GM23338 (cell line): ENCODE results near the gene LSP1. TPM values are rescaled to one million over a fixed set of nuclear protein-coding genes. Genes with fewer than 3 reads are reported as not detected.

Experiments
- ATAC-seq: fragments of 200-7000 bp; cut with Tn5 transposase; 3 replicates; pipeline ENCODE4 v1.9.1; 2020
- DNase-seq: peaks from one replicate; pipeline ENCODE4 v3.0.0-alpha.2; 2015; ENCODE audit warnings: low spot score
- H2AFZ ChIP-seq: fragments of 200-600 bp; sonication (generic); 2 replicates; pipeline ENCODE4 v1.8.0; 2016; ENCODE audit warnings: antibody characterized with exemption, mild to moderate bottlenecking, moderate library complexity
- H3F3A ChIP-seq: fragments of 200-600 bp; sonication (generic); replicated peaks from 2 replicates; pipeline ENCODE4 v1.8.0; 2017; ENCODE audit warnings: antibody characterized with exemption, mixed run types, low read depth
- H3K27ac ChIP-seq: fragments of 200-600 bp; sonication (generic); 2 replicates; pipeline ENCODE4 v1.6.1; 2016; ENCODE audit warnings: low read depth
- H3K27me3 ChIP-seq: fragments of 200-600 bp; sonication (generic); 2 replicates; pipeline ENCODE4 v1.8.0; 2016; ENCODE audit warnings: mild to moderate bottlenecking, mixed run types, moderate library complexity; ENCODE audit not compliant: insufficient read depth
- H3K36me3 ChIP-seq: fragments of 200-600 bp; sonication (generic); 2 replicates; pipeline ENCODE4 v1.8.0; 2016; ENCODE audit warnings: mild to moderate bottlenecking; ENCODE audit not compliant: insufficient read depth
- H3K4me1 ChIP-seq: fragments of 200-600 bp; sonication (generic); 2 replicates; pipeline ENCODE4 v1.8.0; 2016; ENCODE audit warnings: mild to moderate bottlenecking, moderate library complexity; ENCODE audit not compliant: insufficient read depth
- H3K4me2 ChIP-seq: fragments of 200-600 bp; sonication (generic); 2 replicates; pipeline ENCODE4 v1.7.1; 2017; ENCODE audit warnings: mixed run types
- H3K4me3 ChIP-seq: fragments of 200-600 bp; sonication (generic); 2 replicates; pipeline ENCODE4 v1.6.1; 2016; ENCODE audit warnings: mixed run types
- H3K79me2 ChIP-seq: fragments of 200-600 bp; sonication (generic); replicated peaks from 2 replicates; pipeline ENCODE4 v1.8.0; 2017; ENCODE audit warnings: mild to moderate bottlenecking; ENCODE audit not compliant: insufficient read depth
- H3K9me2 ChIP-seq: fragments of 200-600 bp; sonication (generic); 2 replicates; pipeline ENCODE4 v1.8.0; 2017; ENCODE audit not compliant: insufficient read depth
- H4K20me1 ChIP-seq: fragments of 200-600 bp; sonication (generic); replicated peaks from 2 replicates; pipeline ENCODE4 v1.8.0; 2017; ENCODE audit warnings: mild to moderate bottlenecking; ENCODE audit not compliant: insufficient read depth
- H3K27ac Mint-ChIP-seq: 2 replicates; pipeline ENCODE4 v1.8.0; 2020; ENCODE audit warnings: inconsistent platforms, mild to moderate bottlenecking, moderate library complexity, mixed read lengths
- H3K27me3 Mint-ChIP-seq: 3 replicates; pipeline ENCODE4 v1.8.0; 2022; ENCODE audit warnings: low read depth, mild to moderate bottlenecking, moderate library complexity, mixed read lengths, inconsistent platforms; ENCODE audit not compliant: insufficient read depth, poor library complexity
- H3K36me3 Mint-ChIP-seq: 3 replicates; pipeline ENCODE4 v1.8.0; 2021; ENCODE audit warnings: low read depth, mild to moderate bottlenecking, inconsistent platforms, moderate library complexity, mixed read lengths
- H3K4me1 Mint-ChIP-seq: 3 replicates; pipeline ENCODE4 v1.8.0; 2020; ENCODE audit warnings: mild to moderate bottlenecking, inconsistent platforms, mixed read lengths
- H3K4me3 Mint-ChIP-seq: 3 replicates; pipeline ENCODE4 v1.8.0; 2021; ENCODE audit warnings: moderate library complexity, mild to moderate bottlenecking, inconsistent platforms, mixed read lengths
- H3K9me3 Mint-ChIP-seq: 3 replicates; pipeline ENCODE4 v1.8.0; 2020; ENCODE audit warnings: moderate library complexity, mild to moderate bottlenecking, inconsistent platforms, mixed read lengths
- CREB1 ChIP-seq: fragments of 250-450 bp; sonication (Bioruptor Pico); IDR thresholded peaks from 2 replicates; pipeline ENCODE4 v1.5.0; 2020; ENCODE audit warnings: low read depth, mild to moderate bottlenecking, moderate library complexity
- EZH2 ChIP-seq: fragments of 200-600 bp; sonication (generic); IDR thresholded peaks from one replicate; pipeline ENCODE4 v1.8.0; 2017; ENCODE audit warnings: antibody characterized with exemption, mild to moderate bottlenecking, low read depth; ENCODE audit not compliant: unreplicated experiment
- EZH2phosphoT487 ChIP-seq: fragments of 200-600 bp; sonication (generic); IDR thresholded peaks from one replicate; pipeline ENCODE4 v1.8.1; 2018; ENCODE audit warnings: antibody characterized with exemption; ENCODE audit not compliant: unreplicated experiment
- NANOG ChIP-seq: IDR thresholded peaks from 2 replicates; pipeline ENCODE4 v1.6.1; 2016; ENCODE audit warnings: antibody characterized with exemption, borderline replicate concordance
- polyA plus RNA-seq: library from polyadenylated mRNA; unstranded; fragments of >200 nt; fragmentation: Nextera tagmentation; extraction: Ambion mirVana; gene quantifications from 2 replicates; pipeline ENCODE4 v1.2.1, GENCODE V29; 2016
- total RNA-seq: library from RNA; depleted of rRNA; stranded (reverse); fragments of >200 nt; shearing (Covaris generic); gene quantifications from 2 replicates; pipeline ENCODE4 v1.2.3, GENCODE V29; 2014
- TF ChIP-seq, protein P1 (sequence below): IDR thresholded peaks from one replicate; pipeline ENCODE4 v1.6.1; 2018; ENCODE audit warnings: antibody characterized with exemption; ENCODE audit not compliant: unreplicated experiment
- TF ChIP-seq, protein P2 (sequence below): fragments of 250-450 bp; sonication (Bioruptor Pico); IDR thresholded peaks from 2 replicates; pipeline ENCODE4 v1.5.0; 2020; ENCODE audit warnings: mild to moderate bottlenecking, moderate library complexity
- TF ChIP-seq, protein P3 (sequence below), 2 experiments: fragments of 200-600 bp in 1 of 2; sonication (generic) in 1 of 2; conservative IDR thresholded peaks; 2 replicates each; pipeline versions ENCODE4 v1.5.1 to v1.6.1; 2016 to 2017; ENCODE audit warnings: antibody characterized with exemption in 2 of 2, low read depth in 2 of 2, mild to moderate bottlenecking in 2 of 2, moderate library complexity in 1 of 2

The LSP1 gene
- total and polyA plus RNA-seq, 2 experiments from 2014 or later = 0.84 TPM; not detected in 1

DNA sequence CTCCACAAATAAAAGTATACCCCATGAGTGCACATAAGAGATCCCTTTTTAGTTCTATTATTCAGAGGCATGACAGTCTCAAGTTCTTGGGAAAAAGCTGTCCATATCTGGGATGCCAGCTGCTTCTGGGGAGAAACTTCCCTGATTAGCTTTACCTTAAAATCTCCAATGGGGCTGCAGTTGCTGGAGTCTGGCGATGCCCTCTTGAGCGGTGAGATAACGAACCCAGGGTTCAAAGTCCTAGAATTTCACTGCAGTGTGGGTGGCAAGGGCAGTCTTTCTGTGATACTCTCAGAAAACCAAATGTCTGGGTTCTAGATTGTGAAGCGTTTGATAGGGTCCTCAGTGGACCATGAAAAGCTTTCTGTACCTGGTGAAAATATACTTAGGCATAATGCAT is 46.2 kb downstream of the LSP1 start (continued):
- TF ChIP-seq, protein P1, sequence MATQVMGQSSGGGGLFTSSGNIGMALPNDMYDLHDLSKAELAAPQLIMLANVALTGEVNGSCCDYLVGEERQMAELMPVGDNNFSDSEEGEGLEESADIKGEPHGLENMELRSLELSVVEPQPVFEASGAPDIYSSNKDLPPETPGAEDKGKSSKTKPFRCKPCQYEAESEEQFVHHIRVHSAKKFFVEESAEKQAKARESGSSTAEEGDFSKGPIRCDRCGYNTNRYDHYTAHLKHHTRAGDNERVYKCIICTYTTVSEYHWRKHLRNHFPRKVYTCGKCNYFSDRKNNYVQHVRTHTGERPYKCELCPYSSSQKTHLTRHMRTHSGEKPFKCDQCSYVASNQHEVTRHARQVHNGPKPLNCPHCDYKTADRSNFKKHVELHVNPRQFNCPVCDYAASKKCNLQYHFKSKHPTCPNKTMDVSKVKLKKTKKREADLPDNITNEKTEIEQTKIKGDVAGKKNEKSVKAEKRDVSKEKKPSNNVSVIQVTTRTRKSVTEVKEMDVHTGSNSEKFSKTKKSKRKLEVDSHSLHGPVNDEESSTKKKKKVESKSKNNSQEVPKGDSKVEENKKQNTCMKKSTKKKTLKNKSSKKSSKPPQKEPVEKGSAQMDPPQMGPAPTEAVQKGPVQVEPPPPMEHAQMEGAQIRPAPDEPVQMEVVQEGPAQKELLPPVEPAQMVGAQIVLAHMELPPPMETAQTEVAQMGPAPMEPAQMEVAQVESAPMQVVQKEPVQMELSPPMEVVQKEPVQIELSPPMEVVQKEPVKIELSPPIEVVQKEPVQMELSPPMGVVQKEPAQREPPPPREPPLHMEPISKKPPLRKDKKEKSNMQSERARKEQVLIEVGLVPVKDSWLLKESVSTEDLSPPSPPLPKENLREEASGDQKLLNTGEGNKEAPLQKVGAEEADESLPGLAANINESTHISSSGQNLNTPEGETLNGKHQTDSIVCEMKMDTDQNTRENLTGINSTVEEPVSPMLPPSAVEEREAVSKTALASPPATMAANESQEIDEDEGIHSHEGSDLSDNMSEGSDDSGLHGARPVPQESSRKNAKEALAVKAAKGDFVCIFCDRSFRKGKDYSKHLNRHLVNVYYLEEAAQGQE = no peak
- TF ChIP-seq CREB1 (CRISPR knock-in tag) = no peak

DNA sequence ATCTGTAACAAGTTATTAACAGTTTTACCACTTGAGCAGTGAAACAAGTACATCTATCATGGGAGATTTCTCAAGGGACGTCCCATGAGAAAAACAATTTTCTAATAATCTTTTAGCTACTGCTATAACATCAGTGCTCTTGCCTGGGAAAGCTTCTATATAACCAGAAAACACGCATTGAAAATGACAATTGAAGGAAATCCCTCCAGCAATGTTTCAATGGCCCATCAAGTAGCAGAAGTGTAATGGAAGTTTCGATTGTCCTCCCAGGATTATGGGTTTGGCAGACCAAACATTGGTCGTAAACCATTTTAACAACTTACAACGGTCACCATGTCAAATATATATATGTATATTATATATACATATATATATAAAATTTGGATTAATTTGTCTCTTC is 46.8 kb downstream of the LSP1 start:
- Histone ChIP-seq H4K20me1 (no peaks in the 10 kb centered on the region), H3K4me2 (no peak overlapping the region), H3K4me1 (no peaks in the 10 kb centered on the region), H3K79me2 (no peaks in the 10 kb centered on the region), H3K27ac (no peak overlapping the region), H3K27me3 (no peaks in the 10 kb centered on the region), H2AFZ (no peak overlapping the region), H3F3A (no peaks in the 10 kb centered on the region), H3K36me3 (no peaks in the 10 kb centered on the region), H3K4me3 (no peak overlapping the region), H3K9me2 (no peaks in the 10 kb centered on the region)
- Mint-ChIP-seq H3K36me3 (no peaks in the 10 kb centered on the region), H3K4me1 (peaks cover 8% of the 10 kb centered on the region), H3K4me3 (no peak overlapping the region), H3K27ac (no peak overlapping the region), H3K9me3 (no peaks in the 10 kb centered on the region), H3K27me3 (peaks cover 3% of the 10 kb centered on the region)
- ATAC-seq (no peak), DNase-seq (no peak)
- TF ChIP-seq NANOG = no peak
- no peak for TF ChIP-seq EZH2phosphoT487
- TF ChIP-seq CREB1 (CRISPR knock-in tag) = no peak

DNA sequence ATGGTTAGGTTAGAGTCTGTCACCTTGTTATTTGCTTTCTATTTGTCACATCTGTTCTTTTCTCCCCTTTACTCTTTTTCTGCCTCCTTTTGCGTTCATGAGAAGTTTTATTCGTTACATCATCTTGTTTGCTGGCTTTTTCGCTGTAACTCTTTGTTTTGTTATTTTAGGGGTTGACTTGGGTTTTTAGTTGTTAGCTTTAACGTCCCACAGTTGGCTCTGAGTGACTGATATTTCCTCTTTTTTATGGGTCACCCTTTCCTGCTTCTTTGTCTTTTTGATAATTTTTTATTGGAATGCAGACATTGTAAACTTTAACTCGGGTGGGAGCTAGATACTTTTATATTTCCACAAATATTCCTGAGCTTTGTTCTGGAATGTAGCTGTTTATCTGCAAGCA is 53.3 kb downstream of the LSP1 start:
- no peak overlapping the region for H3K4me3 Mint-ChIP-seq
- peaks cover 3% of the 10 kb centered on the region for H3K27me3 Mint-ChIP-seq
- peak overlapping the region; percentile 69; the same call in 1 of the 2 replicates for H3K27ac ChIP-seq
- H3K79me2 ChIP-seq = no peaks in the 10 kb centered on the region
- peak overlapping the region; percentile 24; the same call in 1 of the 2 replicates for H3K4me2 ChIP-seq
- H3K27ac Mint-ChIP-seq = no peak overlapping the region
- no peak overlapping the region for H3K4me3 ChIP-seq
- H3K4me1 ChIP-seq = peaks cover 27% of the 10 kb centered on the region; the same call in 1 of the 2 replicates
- H3K9me3 Mint-ChIP-seq = no peaks in the 10 kb centered on the region
- H3K36me3 ChIP-seq = no peaks in the 10 kb centered on the region
- DNase-seq (no peak), ATAC-seq (no peak)
- no peaks in the 10 kb centered on the region for H4K20me1 ChIP-seq
- no peaks in the 10 kb centered on the region for H3K27me3 ChIP-seq
- no peaks in the 10 kb centered on the region for H3F3A ChIP-seq
- H3K4me1 Mint-ChIP-seq = peaks cover 25% of the 10 kb centered on the region
- no peaks in the 10 kb centered on the region for H3K9me2 ChIP-seq
- H2AFZ ChIP-seq = peak overlapping the region; percentile 94
- no peaks in the 10 kb centered on the region for H3K36me3 Mint-ChIP-seq
- TF ChIP-seq, protein P2, sequence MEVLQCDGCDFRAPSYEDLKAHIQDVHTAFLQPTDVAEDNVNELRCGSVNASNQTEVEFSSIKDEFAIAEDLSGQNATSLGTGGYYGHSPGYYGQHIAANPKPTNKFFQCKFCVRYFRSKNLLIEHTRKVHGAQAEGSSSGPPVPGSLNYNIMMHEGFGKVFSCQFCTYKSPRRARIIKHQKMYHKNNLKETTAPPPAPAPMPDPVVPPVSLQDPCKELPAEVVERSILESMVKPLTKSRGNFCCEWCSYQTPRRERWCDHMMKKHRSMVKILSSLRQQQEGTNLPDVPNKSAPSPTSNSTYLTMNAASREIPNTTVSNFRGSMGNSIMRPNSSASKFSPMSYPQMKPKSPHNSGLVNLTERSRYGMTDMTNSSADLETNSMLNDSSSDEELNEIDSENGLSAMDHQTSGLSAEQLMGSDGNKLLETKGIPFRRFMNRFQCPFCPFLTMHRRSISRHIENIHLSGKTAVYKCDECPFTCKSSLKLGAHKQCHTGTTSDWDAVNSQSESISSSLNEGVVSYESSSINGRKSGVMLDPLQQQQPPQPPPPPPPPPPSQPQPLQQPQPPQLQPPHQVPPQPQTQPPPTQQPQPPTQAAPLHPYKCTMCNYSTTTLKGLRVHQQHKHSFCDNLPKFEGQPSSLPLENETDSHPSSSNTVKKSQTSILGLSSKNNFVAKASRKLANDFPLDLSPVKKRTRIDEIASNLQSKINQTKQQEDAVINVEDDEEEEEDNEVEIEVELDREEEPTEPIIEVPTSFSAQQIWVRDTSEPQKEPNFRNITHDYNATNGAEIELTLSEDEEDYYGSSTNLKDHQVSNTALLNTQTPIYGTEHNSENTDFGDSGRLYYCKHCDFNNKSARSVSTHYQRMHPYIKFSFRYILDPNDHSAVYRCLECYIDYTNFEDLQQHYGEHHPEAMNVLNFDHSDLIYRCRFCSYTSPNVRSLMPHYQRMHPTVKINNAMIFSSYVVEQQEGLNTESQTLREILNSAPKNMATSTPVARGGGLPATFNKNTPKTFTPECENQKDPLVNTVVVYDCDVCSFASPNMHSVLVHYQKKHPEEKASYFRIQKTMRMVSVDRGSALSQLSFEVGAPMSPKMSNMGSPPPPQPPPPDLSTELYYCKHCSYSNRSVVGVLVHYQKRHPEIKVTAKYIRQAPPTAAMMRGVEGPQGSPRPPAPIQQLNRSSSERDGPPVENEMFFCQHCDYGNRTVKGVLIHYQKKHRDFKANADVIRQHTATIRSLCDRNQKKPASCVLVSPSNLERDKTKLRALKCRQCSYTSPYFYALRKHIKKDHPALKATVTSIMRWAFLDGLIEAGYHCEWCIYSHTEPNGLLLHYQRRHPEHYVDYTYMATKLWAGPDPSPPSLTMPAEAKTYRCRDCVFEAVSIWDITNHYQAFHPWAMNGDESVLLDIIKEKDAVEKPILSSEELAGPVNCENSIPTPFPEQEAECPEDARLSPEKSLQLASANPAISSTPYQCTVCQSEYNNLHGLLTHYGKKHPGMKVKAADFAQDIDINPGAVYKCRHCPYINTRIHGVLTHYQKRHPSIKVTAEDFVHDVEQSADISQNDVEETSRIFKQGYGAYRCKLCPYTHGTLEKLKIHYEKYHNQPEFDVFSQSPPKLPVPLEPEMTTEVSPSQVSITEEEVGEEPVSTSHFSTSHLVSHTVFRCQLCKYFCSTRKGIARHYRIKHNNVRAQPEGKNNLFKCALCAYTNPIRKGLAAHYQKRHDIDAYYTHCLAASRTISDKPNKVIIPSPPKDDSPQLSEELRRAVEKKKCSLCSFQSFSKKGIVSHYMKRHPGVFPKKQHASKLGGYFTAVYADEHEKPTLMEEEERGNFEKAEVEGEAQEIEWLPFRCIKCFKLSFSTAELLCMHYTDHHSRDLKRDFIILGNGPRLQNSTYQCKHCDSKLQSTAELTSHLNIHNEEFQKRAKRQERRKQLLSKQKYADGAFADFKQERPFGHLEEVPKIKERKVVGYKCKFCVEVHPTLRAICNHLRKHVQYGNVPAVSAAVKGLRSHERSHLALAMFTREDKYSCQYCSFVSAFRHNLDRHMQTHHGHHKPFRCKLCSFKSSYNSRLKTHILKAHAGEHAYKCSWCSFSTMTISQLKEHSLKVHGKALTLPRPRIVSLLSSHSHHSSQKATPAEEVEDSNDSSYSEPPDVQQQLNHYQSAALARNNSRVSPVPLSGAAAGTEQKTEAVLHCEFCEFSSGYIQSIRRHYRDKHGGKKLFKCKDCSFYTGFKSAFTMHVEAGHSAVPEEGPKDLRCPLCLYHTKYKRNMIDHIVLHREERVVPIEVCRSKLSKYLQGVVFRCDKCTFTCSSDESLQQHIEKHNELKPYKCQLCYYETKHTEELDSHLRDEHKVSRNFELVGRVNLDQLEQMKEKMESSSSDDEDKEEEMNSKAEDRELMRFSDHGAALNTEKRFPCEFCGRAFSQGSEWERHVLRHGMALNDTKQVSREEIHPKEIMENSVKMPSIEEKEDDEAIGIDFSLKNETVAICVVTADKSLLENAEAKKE = no peak
- TF ChIP-seq NANOG (no peak), EZH2 (no peak)
- TF ChIP-seq, protein P3, sequence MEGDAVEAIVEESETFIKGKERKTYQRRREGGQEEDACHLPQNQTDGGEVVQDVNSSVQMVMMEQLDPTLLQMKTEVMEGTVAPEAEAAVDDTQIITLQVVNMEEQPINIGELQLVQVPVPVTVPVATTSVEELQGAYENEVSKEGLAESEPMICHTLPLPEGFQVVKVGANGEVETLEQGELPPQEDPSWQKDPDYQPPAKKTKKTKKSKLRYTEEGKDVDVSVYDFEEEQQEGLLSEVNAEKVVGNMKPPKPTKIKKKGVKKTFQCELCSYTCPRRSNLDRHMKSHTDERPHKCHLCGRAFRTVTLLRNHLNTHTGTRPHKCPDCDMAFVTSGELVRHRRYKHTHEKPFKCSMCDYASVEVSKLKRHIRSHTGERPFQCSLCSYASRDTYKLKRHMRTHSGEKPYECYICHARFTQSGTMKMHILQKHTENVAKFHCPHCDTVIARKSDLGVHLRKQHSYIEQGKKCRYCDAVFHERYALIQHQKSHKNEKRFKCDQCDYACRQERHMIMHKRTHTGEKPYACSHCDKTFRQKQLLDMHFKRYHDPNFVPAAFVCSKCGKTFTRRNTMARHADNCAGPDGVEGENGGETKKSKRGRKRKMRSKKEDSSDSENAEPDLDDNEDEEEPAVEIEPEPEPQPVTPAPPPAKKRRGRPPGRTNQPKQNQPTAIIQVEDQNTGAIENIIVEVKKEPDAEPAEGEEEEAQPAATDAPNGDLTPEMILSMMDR (conservative IDR thresholded peaks at IDR 0.05; ENCODE audit: low read depth in 2 of 2) = no peak
